ENCODE results near the gene MAPK8. TPM values are rescaled to one million over a fixed set of nuclear protein-coding genes. Genes with fewer than 3 reads are reported as not detected.

MAPK8 gene
- total RNA-seq, 1 donor from 2014 or later, result 47.9 TPM

DNA sequence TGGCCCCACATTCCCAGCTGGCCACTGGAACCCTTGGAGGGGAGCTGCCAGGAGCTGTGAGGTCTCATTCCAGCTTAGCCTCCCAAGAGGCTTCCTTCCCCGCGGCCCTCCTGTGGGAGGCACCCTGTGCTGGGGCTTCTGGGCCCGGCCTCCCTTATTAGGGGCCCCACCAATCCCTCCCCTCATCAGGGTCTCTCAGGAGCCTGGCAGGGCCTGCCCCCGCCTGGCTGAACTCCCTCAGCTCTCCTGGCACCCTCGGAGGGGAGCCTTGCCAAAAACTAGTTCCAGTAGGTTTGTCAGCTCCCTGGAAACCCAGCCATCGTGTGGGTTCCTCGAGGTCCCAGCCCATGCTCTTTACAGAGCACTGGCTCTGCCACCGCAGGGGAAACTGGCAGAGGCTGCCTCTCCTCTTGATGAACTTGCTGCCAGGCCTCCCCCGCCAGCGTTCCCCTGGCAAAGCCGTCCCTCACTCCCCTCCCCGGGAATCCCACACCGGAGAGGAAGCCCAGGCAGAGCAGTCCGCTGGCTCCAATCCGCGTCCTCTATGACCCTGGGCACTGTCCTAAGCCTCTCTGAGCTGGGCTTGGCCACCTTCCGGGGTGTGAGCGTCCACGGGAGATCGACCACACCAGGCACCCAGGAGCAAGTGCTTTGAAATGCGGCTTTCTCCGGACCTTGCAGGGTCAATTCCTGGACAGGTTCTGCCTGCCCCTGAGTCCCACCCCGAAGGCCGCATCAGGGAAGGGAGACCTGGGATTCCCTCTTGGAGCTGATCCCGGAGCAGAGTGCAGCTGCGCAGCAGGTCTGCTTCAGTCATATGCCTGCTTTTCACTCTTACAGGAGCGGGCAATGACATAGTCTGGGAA lies 158.6 kb downstream of the MAPK8 start:
- TF ChIP-seq, protein P1, sequence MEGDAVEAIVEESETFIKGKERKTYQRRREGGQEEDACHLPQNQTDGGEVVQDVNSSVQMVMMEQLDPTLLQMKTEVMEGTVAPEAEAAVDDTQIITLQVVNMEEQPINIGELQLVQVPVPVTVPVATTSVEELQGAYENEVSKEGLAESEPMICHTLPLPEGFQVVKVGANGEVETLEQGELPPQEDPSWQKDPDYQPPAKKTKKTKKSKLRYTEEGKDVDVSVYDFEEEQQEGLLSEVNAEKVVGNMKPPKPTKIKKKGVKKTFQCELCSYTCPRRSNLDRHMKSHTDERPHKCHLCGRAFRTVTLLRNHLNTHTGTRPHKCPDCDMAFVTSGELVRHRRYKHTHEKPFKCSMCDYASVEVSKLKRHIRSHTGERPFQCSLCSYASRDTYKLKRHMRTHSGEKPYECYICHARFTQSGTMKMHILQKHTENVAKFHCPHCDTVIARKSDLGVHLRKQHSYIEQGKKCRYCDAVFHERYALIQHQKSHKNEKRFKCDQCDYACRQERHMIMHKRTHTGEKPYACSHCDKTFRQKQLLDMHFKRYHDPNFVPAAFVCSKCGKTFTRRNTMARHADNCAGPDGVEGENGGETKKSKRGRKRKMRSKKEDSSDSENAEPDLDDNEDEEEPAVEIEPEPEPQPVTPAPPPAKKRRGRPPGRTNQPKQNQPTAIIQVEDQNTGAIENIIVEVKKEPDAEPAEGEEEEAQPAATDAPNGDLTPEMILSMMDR (IDR thresholded peaks at IDR 0.05), result no peak
- Histone ChIP-seq H3K27me3 (ENCODE audit: low read depth) (peaks cover 8% of the 10 kb centered on the region), H3K9me3 (no peaks in the 10 kb centered on the region), H3K27ac (no peak overlapping the region), H3K4me3 (no peak overlapping the region), H3K4me1 (no peaks in the 10 kb centered on the region), H3K36me3 (no peaks in the 10 kb centered on the region)
- ATAC-seq (no peak), DNase-seq (no peak)
- intact Hi-C loops (cut with DNase I), result no loop called here

DNA sequence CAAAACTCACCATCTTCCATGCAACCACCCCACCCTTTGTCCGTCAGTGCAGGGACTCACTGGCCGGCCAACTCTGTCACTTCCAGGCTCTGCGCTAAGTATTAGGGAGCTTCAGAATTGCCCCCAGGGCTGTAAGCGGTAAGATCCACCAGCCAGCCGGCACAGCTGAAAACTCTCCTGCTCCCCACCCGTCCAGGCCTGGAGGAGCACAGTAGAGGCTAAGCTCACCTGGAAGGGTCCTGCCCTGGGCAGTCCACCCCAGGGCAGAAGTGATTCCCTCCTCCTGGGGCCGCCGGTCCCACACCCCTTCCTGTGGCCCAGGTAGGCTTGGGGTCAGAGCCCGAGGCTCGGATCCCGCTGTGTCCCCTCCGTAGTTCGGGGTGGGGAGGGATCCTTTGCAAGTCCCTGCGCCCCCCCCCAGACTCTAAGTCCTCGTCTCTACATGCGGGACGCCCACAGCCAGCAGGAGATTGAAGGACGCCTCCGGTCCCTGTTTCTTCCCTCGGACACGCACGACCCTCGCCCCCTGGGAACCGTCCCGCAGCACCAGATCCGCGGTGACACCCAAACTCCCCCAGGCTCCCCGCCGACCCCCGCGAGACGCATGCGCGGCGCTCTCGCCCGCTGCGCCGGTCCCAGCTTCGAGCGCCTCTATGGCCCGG lies 159.5 kb downstream of the MAPK8 start:
- no peaks in the 10 kb centered on the region for H3K4me1 ChIP-seq
- H3K27me3 ChIP-seq (ENCODE audit: low read depth), result peaks cover 8% of the 10 kb centered on the region
- H3K9me3 ChIP-seq, result no peaks in the 10 kb centered on the region
- no peak overlapping the region for H3K27ac ChIP-seq
- H3K4me3 ChIP-seq, result no peak overlapping the region
- no peaks in the 10 kb centered on the region for H3K36me3 ChIP-seq
- ATAC-seq (no peak), DNase-seq (no peak)
- TF ChIP-seq, protein P1 (IDR thresholded peaks at IDR 0.05), result no peak
- intact Hi-C loops (cut with DNase I), result no loop called here

DNA sequence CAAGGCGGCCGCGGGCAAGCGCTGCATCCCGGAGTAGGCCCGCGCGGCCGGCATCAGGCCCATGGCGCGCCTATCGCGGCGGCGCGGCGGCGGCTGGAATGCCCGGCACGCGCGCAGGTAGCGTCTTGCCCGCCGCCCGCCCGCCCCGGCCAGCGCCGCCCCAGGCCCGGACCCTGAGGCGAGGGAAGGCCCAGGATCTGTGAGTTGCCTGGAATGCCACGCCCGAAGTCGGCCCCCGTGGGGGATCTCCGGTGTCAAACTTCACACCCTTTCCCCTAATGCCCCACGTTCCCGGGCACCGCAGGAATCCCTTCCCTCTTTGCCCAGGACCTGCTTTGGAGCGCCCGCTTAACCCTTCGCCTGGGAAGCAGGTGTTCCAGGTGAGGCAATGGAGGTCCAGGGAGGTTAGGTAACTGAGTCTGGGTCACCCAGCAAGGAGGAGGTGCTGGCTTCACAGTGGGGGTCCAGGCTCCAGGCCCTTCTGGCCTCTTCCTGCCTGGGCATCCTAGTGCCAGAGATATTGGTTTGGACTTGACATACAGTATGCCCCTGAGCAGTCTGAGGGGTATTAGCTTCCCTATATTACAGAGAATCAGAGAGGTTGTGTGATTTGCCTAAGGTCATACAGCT lies 160.2 kb downstream of the MAPK8 start:
- Histone ChIP-seq H3K27me3 (ENCODE audit: low read depth) (peaks cover 8% of the 10 kb centered on the region), H3K9me3 (no peaks in the 10 kb centered on the region), H3K36me3 (no peaks in the 10 kb centered on the region), H3K4me3 (no peak overlapping the region), H3K4me1 (no peaks in the 10 kb centered on the region), H3K27ac (no peak overlapping the region)
- no peak for DNase-seq
- TF ChIP-seq, protein P1 (IDR thresholded peaks at IDR 0.05), result no peak
- intact Hi-C loops (cut with DNase I), result no loop called here
- peak in 1 of 2 donors; percentile 29 for ATAC-seq

DNA sequence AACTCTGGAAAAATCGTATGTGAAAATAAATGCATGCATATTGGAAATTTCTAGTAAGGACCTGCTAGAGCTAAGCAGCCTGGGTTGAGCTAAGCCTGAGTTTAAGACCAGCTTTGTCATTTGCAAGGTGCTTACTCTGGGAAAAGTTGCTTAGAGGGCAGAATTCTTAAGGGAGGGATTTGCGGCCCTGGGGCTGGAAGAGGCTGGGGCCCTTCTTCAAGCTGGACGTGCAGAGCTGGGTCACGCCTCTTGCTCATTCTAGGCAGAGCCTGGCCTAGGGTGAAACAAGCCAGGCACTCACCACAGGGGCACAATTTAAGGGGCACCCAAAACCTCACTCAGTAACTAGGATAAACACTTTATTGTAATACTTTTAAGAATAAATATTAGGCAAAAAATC lies 161.2 kb downstream of the MAPK8 start:
- DNase-seq (no peak), ATAC-seq (no peak)
- no peaks in the 10 kb centered on the region for H3K36me3 ChIP-seq

DNA sequence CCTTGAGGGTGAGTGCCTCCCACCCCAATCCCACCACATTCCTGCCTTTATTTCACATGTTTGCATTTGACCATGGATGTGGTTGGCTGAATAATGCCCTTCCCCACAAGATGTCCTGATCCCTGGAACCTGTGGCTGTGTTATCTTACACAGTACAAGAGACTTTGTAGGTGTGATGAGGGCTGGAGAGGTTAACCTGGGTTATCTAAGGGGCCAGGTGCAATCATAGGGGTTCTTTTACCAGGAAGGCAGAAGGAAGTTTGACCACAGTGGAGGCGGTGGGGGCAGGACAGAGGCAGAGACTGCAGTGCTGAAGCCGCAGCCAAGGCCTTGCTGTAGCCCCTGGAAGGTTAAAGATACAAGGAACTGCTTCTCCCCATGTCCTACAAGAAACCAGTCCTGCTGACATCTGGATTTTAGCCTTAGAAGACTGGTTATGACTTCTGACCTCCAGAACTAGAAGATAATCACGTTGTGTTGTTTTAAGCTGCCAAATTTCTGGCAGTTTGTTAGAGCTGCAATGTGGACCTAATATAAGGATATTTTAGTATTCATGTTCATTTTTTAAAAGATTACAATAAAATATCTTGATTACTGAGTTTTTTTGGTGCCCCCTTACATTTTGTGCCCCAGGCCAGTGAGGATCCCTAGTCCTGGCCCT lies 161.8 kb downstream of the MAPK8 start:
- no peak overlapping the region for H3K27ac ChIP-seq
- DNase-seq (no peak), ATAC-seq (no peak)
- H3K36me3 ChIP-seq, result no peaks in the 10 kb centered on the region
- H3K4me3 ChIP-seq, result no peak overlapping the region
- H3K27me3 ChIP-seq (ENCODE audit: low read depth), result peaks cover 8% of the 10 kb centered on the region
- intact Hi-C loops (cut with DNase I), result no loop called here
- H3K4me1 ChIP-seq, result no peaks in the 10 kb centered on the region
- TF ChIP-seq, protein P1 (IDR thresholded peaks at IDR 0.05), result no peak
- H3K9me3 ChIP-seq, result no peaks in the 10 kb centered on the region

More for the DNA sequence above, 161.2 kb downstream of the MAPK8 start:
- H3K4me3 ChIP-seq, result no peak overlapping the region
- intact Hi-C loops (cut with DNase I), result no loop called here
- peaks cover 8% of the 10 kb centered on the region for H3K27me3 ChIP-seq (ENCODE audit: low read depth)
- TF ChIP-seq, protein P1 (IDR thresholded peaks at IDR 0.05), result no peak
- no peak overlapping the region for H3K27ac ChIP-seq
- H3K9me3 ChIP-seq, result no peaks in the 10 kb centered on the region
- no peaks in the 10 kb centered on the region for H3K4me1 ChIP-seq

All from lower lobe of right lung (tissue), 2 donors.